ENCODE measurements around the gene TPT1. TPM values are rescaled to one million over a fixed set of nuclear protein-coding genes. Genes with fewer than 3 reads are reported as not detected.
A peak's percentile ranks its signal among the peaks of the same experiment; 100 is the strongest.

The TPT1 gene
- 149 and 287 TPM in 2 replicates for total RNA-seq (2011; cell fraction: chromatin; rRNA removed; ENCODE audit: low replicate concordance)
- 162 and 165 TPM in 2 replicates for total RNA-seq (2011; cell fraction: nucleolus; rRNA removed)
- total RNA-seq (2011; cell fraction: nucleoplasm; rRNA removed), result 289 and 732 TPM in 2 replicates
- total RNA-seq (2014; rRNA removed) (658 and 687 TPM in 2 replicates), total RNA-seq (2014; rRNA removed; fragmentation: Illumina TruSeq; extraction: Trizol) (1,890 and 2,065 TPM in 2 replicates), total RNA-seq (2015; rRNA removed; fragmentation: Illumina TruSeq; extraction: Trizol) (1,896 and 1,906 TPM in 2 replicates), total RNA-seq (2021) (1,201 and 1,281 TPM in 2 replicates), polyA plus RNA-seq (2011; rRNA removed) (2,188 and 2,403 TPM in 2 replicates), polyA plus RNA-seq (2014; fragmentation: Illumina TruSeq; extraction: Trizol) (2,213 and 2,508 TPM in 2 replicates), polyA plus RNA-seq (2014; fragmentation: Nextera tagmentation; extraction: Ambion mirVana) (100 to 1,000 TPM; 602 to 615 TPM), polyA plus RNA-seq (2014; rRNA removed) (1,757 and 1,784 TPM in 2 replicates), polyA minus RNA-seq (2011; rRNA and poly(A)+ RNA removed) (1,164 and 1,375 TPM in 2 replicates), Bru-seq, nascent RNA (percentile 99 among the genes with signal in this experiment), BruChase-seq, experiment 1, labeled RNA remaining after a 2-hour chase (percentile 98 among the genes with signal in this experiment), BruChase-seq, experiment 2, labeled RNA remaining after a 6-hour chase (percentile 98 among the genes with signal in this experiment)
- polyA plus RNA-seq (2011; cell fraction: cytosol; rRNA removed), result 605 and 1,162 TPM in 2 replicates
- polyA plus RNA-seq (2011; cell fraction: nucleus; rRNA removed), result 271 and 513 TPM in 2 replicates
- 2,006 and 3,546 TPM in 2 replicates for polyA plus RNA-seq (2012)
- polyA minus RNA-seq (2011; cell fraction: cytosol; rRNA and poly(A)+ RNA removed), result 434 and 456 TPM in 2 replicates
- 125 and 222 TPM in 2 replicates for polyA minus RNA-seq (2011; cell fraction: nucleus; rRNA and poly(A)+ RNA removed)
- long read RNA-seq, experiment 1, full-length matches to known transcripts, result 538 of 730 reads
- long read RNA-seq, experiment 1, partial matches to known transcripts, result 42 of 730 reads
- long read RNA-seq, experiment 1, other reads (novel, unspliced or antisense), result 150 of 730 reads
- long read RNA-seq, experiment 2, full-length matches to known transcripts, result 1,238 of 1,489 reads
- long read RNA-seq, experiment 2, partial matches to known transcripts, result 57 of 1,489 reads
- long read RNA-seq, experiment 2, other reads (novel, unspliced or antisense), result 194 of 1,489 reads
- long read RNA-seq, experiment 3, full-length matches to known transcripts, result 695 of 724 reads
- long read RNA-seq, experiment 3, partial matches to known transcripts, result 18 of 724 reads
- long read RNA-seq, experiment 3, other reads (novel, unspliced or antisense), result 11 of 724 reads

GRCh38 chr13:45341034-45341798 lies at the start of gene TPT1:
Gene TPT1, minus strand, starts transcription at chr13:45341183. Its CDS starts 114 bp downstream, at chr13:45341069.
- Histone ChIP-seq H3K27ac (ENCODE audit: extremely low read depth, low read depth, low read length) (peak within 1 kb of the TSS; percentile 99), H2AFZ (ENCODE audit: low read depth, low read length) (peak within 1 kb of the TSS; percentile 85), H3K27me3 (ENCODE audit: control insufficient read depth in 2 of 2, insufficient read depth in 2 of 2, low read length in 2 of 2) (no peaks in the 10 kb centered on the region), H3K9me1 (ENCODE audit: control insufficient read depth, insufficient read depth, low read length) (no peaks in the 10 kb centered on the region), H3K36me3 (ENCODE audit: control insufficient read depth, insufficient read depth, low read length) (peaks cover 47% of the 10 kb centered on the region), H4K20me1 (replicated peaks; ENCODE audit: control insufficient read depth, insufficient read depth, low read length) (peaks cover 36% of the 10 kb centered on the region), H3K4me1 (replicated peaks in 1 of 2; ENCODE audit: control insufficient read depth in 2 of 2, insufficient read depth in 2 of 2, low read length in 2 of 2) (peaks cover 5 to 8% of the 10 kb centered on the region in 2 experiments; a peak in 4 of 5 replicates), H3K4me2 (ENCODE audit: insufficient read depth, low read length) (peak within 1 kb of the TSS; percentile 90), H3K9ac (ENCODE audit: insufficient read depth in 1 of 2, low read depth in 2 of 2, low read length in 2 of 2) (peak within 1 kb of the TSS; percentile 94 to 99), H3K9me3 (replicated peaks; ENCODE audit: control insufficient read depth, insufficient read depth, low read depth, low read length) (no peaks in the 10 kb centered on the region), H3K4me3 (peak within 1 kb of the TSS; percentile 96), H3K79me2 (ENCODE audit: control insufficient read depth, insufficient read depth, low read length) (peaks cover 65% of the 10 kb centered on the region)
- FAIRE-seq (peak; percentile 89), DNase-seq (ENCODE audit: extremely low read depth in 1 of 4, low spot score in 3 of 4) (peak; percentile 94 to 97 (median 96)), ATAC-seq (peak; percentile 96)
- ChIA-PET CTCF (ENCODE audit: low intra/inter-chr PET ratio) (no interaction called here), POLR2A (interaction anchor here (0.6 to 3.9 kb wide), 18 partner anchors 8 to 837 kb away, joined by 3 to 27 read pairs (median 4); partner anchors contain the start of genes COG3 and SLC25A30)
- no TSS peak for BruUV-seq (replicated peaks)
- WGBS (ENCODE audit: insufficient coverage, low coverage, missing lambda C conversion rate), result under 1% methylated on average over 14 of the region's 67 CpGs
- intact Hi-C loops (cut with micrococcal nuclease), result no loop called here
- in situ Hi-C loops (cut with MboI), result no loop called here
- TF ChIP-seq ZBTB11 (CRISPR knock-in tag; IDR thresholded peaks at IDR 0.05) (peak in 1 of 3 experiments; percentile 50; a peak in 2 of 6 replicates), HCFC1 (IDR thresholded peaks at IDR 0.05; ENCODE audit: low read depth, low read length) (peak; percentile 80), FOSL1 (tag; conservative IDR thresholded peaks at IDR 0.05) (peak; percentile 52; the same call in 1 of the 2 replicates), ELF1 (tag; IDR thresholded peaks at IDR 0.05) (peak; percentile 24; the same call in 1 of the 2 replicates), CREB3L1 (IDR thresholded peaks at IDR 0.05; ENCODE audit: borderline replicate concordance, low read depth) (peak; percentile 91)
